H9 (cell line): ENCODE data around the gene SMC1B. TPM values are rescaled to one million over a fixed set of nuclear protein-coding genes. Genes with fewer than 3 reads are reported as not detected.

ENCODE experiments used
- DNase-seq: peaks from one replicate; pipeline ENCODE4 v3.0.0-alpha.2; 2017
- H2AFZ ChIP-seq: one replicate; pipeline ENCODE4 v1.6.1; 2013; ENCODE audit warnings: mild to moderate bottlenecking, low read length, control low read depth, moderate library complexity
- H2AK5ac ChIP-seq: 2 replicates; pipeline ENCODE4 v1.6.1; 2013; ENCODE audit warnings: low read length, control low read depth, mixed read lengths; ENCODE audit not compliant: insufficient read length
- H2BK120ac ChIP-seq: one replicate; pipeline ENCODE4 v1.6.1; 2013; ENCODE audit warnings: low read depth, mild to moderate bottlenecking, low read length, control low read depth, inconsistent platforms; ENCODE audit not compliant: poor library complexity, severe bottlenecking
- H2BK12ac ChIP-seq: 2 replicates; pipeline ENCODE4 v1.6.1; 2013; ENCODE audit warnings: low read length, control low read depth, mixed read lengths, low read depth; ENCODE audit not compliant: insufficient read length
- H2BK15ac ChIP-seq: 2 replicates; pipeline ENCODE4 v1.6.1; 2013; ENCODE audit warnings: low read depth, low read length, control low read depth
- H2BK20ac ChIP-seq: one replicate; pipeline ENCODE4 v1.6.1; 2013; ENCODE audit warnings: low read depth, mild to moderate bottlenecking, low read length, control low read depth, inconsistent platforms; ENCODE audit not compliant: poor library complexity, severe bottlenecking
- H2BK5ac ChIP-seq: 2 replicates; pipeline ENCODE4 v1.6.1; 2013; ENCODE audit warnings: low read length, control low read depth, mixed read lengths; ENCODE audit not compliant: insufficient read length
- H3K14ac ChIP-seq: 2 replicates; pipeline ENCODE4 v1.6.1; 2013; ENCODE audit warnings: low read length, control low read depth; ENCODE audit not compliant: insufficient read depth
- H3K18ac ChIP-seq: 2 replicates; pipeline ENCODE4 v1.6.1; 2013; ENCODE audit warnings: low read depth, mild to moderate bottlenecking, mixed read lengths, low read length, control low read depth; ENCODE audit not compliant: insufficient read length
- H3K23ac ChIP-seq: 2 replicates; pipeline ENCODE4 v1.6.1; 2013; ENCODE audit warnings: low read length, control low read depth, mixed read lengths, low read depth; ENCODE audit not compliant: insufficient read length
- H3K23me2 ChIP-seq: 2 replicates; pipeline ENCODE4 v1.6.1; 2013; ENCODE audit warnings: low read depth, mild to moderate bottlenecking, mixed read lengths, low read length, control low read depth; ENCODE audit not compliant: insufficient read length, poor library complexity, severe bottlenecking
- H3K27ac ChIP-seq: 2 replicates; pipeline ENCODE4 v1.5.1; 2013; ENCODE audit warnings: low read length, control low read depth, mixed read lengths, low read depth; ENCODE audit not compliant: insufficient read length
- H3K27me3 ChIP-seq: 2 replicates; pipeline ENCODE4 v1.6.1; 2013; ENCODE audit warnings: low read length, control low read depth, inconsistent platforms; ENCODE audit not compliant: insufficient read depth
- H3K4ac ChIP-seq: 2 replicates; pipeline ENCODE4 v1.6.1; 2013; ENCODE audit warnings: low read depth, mild to moderate bottlenecking, control low read depth, inconsistent platforms, low read length, moderate library complexity
- H3K4me1 ChIP-seq: 2 replicates; pipeline ENCODE4 v1.6.1; 2013; ENCODE audit warnings: low read length, control low read depth, inconsistent platforms; ENCODE audit not compliant: insufficient read depth
- H3K4me2 ChIP-seq: 2 replicates; pipeline ENCODE4 v1.6.1; 2013; ENCODE audit warnings: low read length, control low read depth, mixed read lengths; ENCODE audit not compliant: insufficient read length, insufficient read depth
- H3K56ac ChIP-seq: 2 replicates; pipeline ENCODE4 v1.6.1; 2013; ENCODE audit warnings: low read depth, mild to moderate bottlenecking, mixed read lengths, low read length, control low read depth; ENCODE audit not compliant: insufficient read length
- H3K79me1 ChIP-seq: 2 replicates; pipeline ENCODE4 v1.6.1; 2013; ENCODE audit warnings: low read depth, mild to moderate bottlenecking, moderate library complexity, low read length, control low read depth, inconsistent platforms; ENCODE audit not compliant: insufficient read depth, poor library complexity, severe bottlenecking
- H3K79me2 ChIP-seq: 2 replicates; pipeline ENCODE4 v1.6.1; 2013; ENCODE audit warnings: low read length, control low read depth, inconsistent platforms; ENCODE audit not compliant: insufficient read depth
- H3K9ac ChIP-seq: 2 replicates; pipeline ENCODE4 v1.6.1; 2013; ENCODE audit warnings: low read length, control low read depth, mixed read lengths; ENCODE audit not compliant: insufficient read length; ENCODE audit errors: extremely low read depth
- H3K9me3 ChIP-seq: one replicate; pipeline ENCODE4 v1.6.1; 2013; ENCODE audit warnings: low read depth, low read length, inconsistent platforms; ENCODE audit not compliant: control insufficient read depth
- H3T11ph ChIP-seq: one replicate; pipeline ENCODE4 v1.6.1; 2013; ENCODE audit warnings: mild to moderate bottlenecking, low read length, control low read depth, inconsistent platforms
- H4K20me1 ChIP-seq: one replicate; pipeline ENCODE4 v1.6.1; 2013; ENCODE audit not compliant: control insufficient read depth, insufficient read length, insufficient read depth
- H4K5ac ChIP-seq: 2 replicates; pipeline ENCODE4 v1.6.1; 2013; ENCODE audit warnings: low read depth, mild to moderate bottlenecking, mixed read lengths, low read length, control low read depth; ENCODE audit not compliant: insufficient read length
- H4K8ac ChIP-seq: replicated peaks from 2 replicates; pipeline ENCODE4 v1.6.1; 2013; ENCODE audit warnings: low read length, control low read depth, mixed read lengths, low read depth; ENCODE audit not compliant: insufficient read length
- H4K91ac ChIP-seq: 2 replicates; pipeline ENCODE4 v1.6.1; 2013; ENCODE audit warnings: low read depth, mild to moderate bottlenecking, moderate library complexity, mixed read lengths, low read length, control low read depth; ENCODE audit not compliant: insufficient read length
- H3K27ac Mint-ChIP-seq, 3 experiments: 2 replicates in 2 of 3; 3 replicates in 1 of 3; pipeline ENCODE4 v1.8.0; 2020 to 2021; ENCODE audit warnings: mixed read lengths in 3 of 3, mild to moderate bottlenecking in 1 of 3, moderate library complexity in 1 of 3
- H3K27me3 Mint-ChIP-seq: 2 replicates; pipeline ENCODE4 v1.8.0; 2021; ENCODE audit warnings: low read depth, mild to moderate bottlenecking, moderate library complexity, mixed read lengths
- H3K36me3 Mint-ChIP-seq, 3 experiments: 2 replicates in 2 of 3; 3 replicates in 1 of 3; pipeline ENCODE4 v1.8.0; 2020 to 2021; ENCODE audit warnings: low read depth in 3 of 3, mixed read lengths in 3 of 3; ENCODE audit not compliant: insufficient read depth in 1 of 3
- H3K4me1 Mint-ChIP-seq, 2 experiments: 2 replicates each; pipeline ENCODE4 v1.8.0; 2020; ENCODE audit warnings: mixed read lengths in 2 of 2
- H3K4me3 Mint-ChIP-seq, 2 experiments: 2 replicates in 1 of 2; 3 replicates in 1 of 2; pipeline ENCODE4 v1.8.0; 2020 to 2021; ENCODE audit warnings: mild to moderate bottlenecking in 2 of 2, mixed read lengths in 2 of 2, moderate library complexity in 1 of 2
- H3K9me3 Mint-ChIP-seq, 2 experiments: 2 replicates in 1 of 2; 3 replicates in 1 of 2; pipeline ENCODE4 v1.8.0; 2020; ENCODE audit warnings: mild to moderate bottlenecking in 2 of 2, mixed read lengths in 2 of 2, moderate library complexity in 1 of 2
- WGBS: extraction: QIAGEN DNeasy Blood & Tissue Kit; methylation state at CpG from one replicate; pipeline ENCODE4 v1.1.7; 2013; ENCODE audit warnings: missing lambda C conversion rate, low lambda C conversion rate, mixed read lengths; ENCODE audit not compliant: insufficient read length; ENCODE audit errors: extremely low coverage; 5-methylcytosine and 5-hydroxymethylcytosine counted together
- total RNA-seq: library from RNA; stranded (reverse); gene quantifications from 2 replicates; pipeline ENCODE4 v1.2.1, GENCODE V29; 2021
- TF ChIP-seq, protein P1 (sequence below): fragments of 200-600 bp; sonication (generic); conservative IDR thresholded peaks from 3 replicates; pipeline ENCODE4 v1.8.0; 2021; ENCODE audit warnings: antibody characterized with exemption, mild to moderate bottlenecking

SMC1B gene
- total RNA-seq, 1 experiment from 2014 or later = not detected

DNA sequence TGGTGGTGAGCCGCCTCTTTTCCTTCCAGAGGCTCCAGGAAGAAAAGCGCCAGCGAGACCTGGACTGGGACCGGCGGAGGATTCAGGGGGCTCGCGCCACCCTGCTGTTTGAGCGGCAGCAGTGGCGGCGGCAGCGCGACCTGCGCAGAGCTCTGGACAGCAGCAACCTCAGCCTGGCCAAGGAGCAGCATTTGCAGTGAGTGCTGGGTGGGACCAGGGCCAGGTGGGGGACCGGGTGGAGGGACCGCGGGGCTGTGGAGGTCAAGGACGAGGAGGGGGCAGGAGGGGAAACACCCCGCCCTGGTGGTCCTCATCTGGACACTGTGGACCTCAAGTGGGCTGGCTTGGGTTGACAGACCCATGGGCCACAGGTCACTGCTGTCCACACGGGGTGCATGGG lies 17.5 kb upstream of the SMC1B start:
- Histone ChIP-seq H2BK12ac (no peak overlapping the region), H3K79me1 (no peaks in the 10 kb centered on the region), H3K9ac (no peak overlapping the region), H4K8ac (no peak overlapping the region), H3K18ac (no peak overlapping the region), H4K20me1 (no peaks in the 10 kb centered on the region), H2BK15ac (no peak overlapping the region), H4K91ac (no peak overlapping the region), H3K4me2 (no peak overlapping the region), H3K4ac (no peak overlapping the region), H3K4me1 (no peaks in the 10 kb centered on the region), H3K56ac (no peak overlapping the region), H3K79me2 (no peaks in the 10 kb centered on the region), H2BK120ac (no peak overlapping the region), H3K23me2 (no peaks in the 10 kb centered on the region), H2AFZ (no peak overlapping the region), H3K14ac (no peak overlapping the region), H3K27me3 (no peaks in the 10 kb centered on the region), H2AK5ac (no peak overlapping the region), H2BK5ac (no peak overlapping the region), H2BK20ac (no peak overlapping the region), H3K27ac (no peak overlapping the region), H4K5ac (no peak overlapping the region), H3T11ph (no peak overlapping the region), H3K23ac (no peak overlapping the region), H3K9me3 (no peaks in the 10 kb centered on the region)
- DNase-seq = no peak
- peaks cover 0 to 6% of the 10 kb centered on the region in 2 experiments; a peak in 2 of 5 replicates for H3K9me3 Mint-ChIP-seq
- H3K4me1 Mint-ChIP-seq = peaks cover 6 to 12% of the 10 kb centered on the region in 2 experiments
- peaks cover 18% of the 10 kb centered on the region for H3K27me3 Mint-ChIP-seq
- TF ChIP-seq, protein P1, sequence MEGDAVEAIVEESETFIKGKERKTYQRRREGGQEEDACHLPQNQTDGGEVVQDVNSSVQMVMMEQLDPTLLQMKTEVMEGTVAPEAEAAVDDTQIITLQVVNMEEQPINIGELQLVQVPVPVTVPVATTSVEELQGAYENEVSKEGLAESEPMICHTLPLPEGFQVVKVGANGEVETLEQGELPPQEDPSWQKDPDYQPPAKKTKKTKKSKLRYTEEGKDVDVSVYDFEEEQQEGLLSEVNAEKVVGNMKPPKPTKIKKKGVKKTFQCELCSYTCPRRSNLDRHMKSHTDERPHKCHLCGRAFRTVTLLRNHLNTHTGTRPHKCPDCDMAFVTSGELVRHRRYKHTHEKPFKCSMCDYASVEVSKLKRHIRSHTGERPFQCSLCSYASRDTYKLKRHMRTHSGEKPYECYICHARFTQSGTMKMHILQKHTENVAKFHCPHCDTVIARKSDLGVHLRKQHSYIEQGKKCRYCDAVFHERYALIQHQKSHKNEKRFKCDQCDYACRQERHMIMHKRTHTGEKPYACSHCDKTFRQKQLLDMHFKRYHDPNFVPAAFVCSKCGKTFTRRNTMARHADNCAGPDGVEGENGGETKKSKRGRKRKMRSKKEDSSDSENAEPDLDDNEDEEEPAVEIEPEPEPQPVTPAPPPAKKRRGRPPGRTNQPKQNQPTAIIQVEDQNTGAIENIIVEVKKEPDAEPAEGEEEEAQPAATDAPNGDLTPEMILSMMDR = no peak
- no peak overlapping the region for H3K27ac Mint-ChIP-seq
- peaks cover 0 to 9% (median 6%) of the 10 kb centered on the region in 3 experiments; a peak in 4 of 7 replicates for H3K36me3 Mint-ChIP-seq
- H3K4me3 Mint-ChIP-seq = no peak overlapping the region
- WGBS = no CpG with 5 or more reads among the region's 19 CpGs
